NCI-H1105 treated with DMSO at 0.1 percent for 48 hours (cell line): Measurements from ENCODE around the gene CX3CR1.

Source experiments
- DNase-seq: peaks from one replicate; lab custom pipeline; 2025; lab: John Stamatoyannopoulos, UW

The CX3CR1 gene

DNA sequence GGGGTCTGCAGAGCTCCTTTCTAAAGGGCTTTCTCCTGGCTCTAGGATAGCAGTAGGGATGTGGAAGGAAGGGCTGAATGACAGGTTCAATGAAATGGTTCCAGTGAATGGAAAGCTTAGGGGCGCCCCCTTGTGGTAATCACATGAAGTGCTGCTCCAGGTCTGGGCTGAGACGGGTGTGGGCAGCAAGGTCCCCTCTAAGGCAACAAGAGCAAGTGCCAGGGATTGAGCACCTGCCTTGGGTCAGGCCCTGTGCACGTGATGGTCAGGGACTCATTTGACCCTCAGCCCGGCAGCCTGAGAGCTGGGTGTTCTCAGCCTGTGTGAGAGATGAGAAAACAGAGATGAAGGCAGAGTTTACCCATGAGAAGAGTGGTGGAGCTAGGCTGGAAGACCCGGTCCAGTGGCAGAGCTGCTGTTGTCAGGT is 12.1 kb upstream of the CX3CR1 start:
- DNase-seq, result peak; percentile 40

DNA sequence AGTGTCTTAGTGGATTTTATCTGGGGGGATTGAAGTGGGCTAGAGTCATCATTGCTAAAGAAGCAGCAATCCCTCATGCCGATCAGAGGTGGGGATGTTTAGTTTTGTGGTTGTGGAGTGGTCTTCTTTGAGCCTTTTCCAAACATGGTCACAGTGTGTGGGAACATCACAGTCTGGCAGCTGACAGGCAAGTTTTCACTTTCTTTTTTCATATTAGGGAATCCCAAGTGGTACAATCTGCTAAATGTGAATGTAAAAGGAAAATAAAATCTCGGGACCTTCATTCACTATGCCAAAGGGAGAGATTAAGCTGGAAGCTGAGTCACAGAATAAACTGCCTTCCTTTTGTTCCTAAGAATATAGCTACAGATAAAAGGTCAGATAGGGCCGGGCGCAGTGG is 10.4 kb upstream of the CX3CR1 start:
- no peak for DNase-seq

DNA sequence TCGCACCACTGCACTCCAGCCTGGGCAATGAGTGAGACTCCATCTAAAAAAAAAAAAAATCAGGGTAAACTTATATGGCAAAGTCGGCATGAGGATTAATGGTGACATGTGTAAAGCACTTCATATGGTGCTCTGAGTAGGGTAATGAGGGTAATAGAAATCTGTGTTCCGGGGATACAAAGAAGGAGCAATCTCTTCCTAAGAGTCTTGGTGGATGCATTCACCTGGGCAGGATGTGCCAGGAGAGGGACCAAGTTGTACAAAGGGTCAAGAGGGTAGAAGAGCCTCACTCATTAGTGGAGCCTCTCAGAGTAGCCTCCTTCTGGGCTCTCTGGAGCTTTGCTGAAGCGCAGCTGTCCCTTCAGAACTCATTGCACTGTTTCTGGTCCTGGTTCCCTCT is 9.3 kb upstream of the CX3CR1 start:
- no peak for DNase-seq

DNA sequence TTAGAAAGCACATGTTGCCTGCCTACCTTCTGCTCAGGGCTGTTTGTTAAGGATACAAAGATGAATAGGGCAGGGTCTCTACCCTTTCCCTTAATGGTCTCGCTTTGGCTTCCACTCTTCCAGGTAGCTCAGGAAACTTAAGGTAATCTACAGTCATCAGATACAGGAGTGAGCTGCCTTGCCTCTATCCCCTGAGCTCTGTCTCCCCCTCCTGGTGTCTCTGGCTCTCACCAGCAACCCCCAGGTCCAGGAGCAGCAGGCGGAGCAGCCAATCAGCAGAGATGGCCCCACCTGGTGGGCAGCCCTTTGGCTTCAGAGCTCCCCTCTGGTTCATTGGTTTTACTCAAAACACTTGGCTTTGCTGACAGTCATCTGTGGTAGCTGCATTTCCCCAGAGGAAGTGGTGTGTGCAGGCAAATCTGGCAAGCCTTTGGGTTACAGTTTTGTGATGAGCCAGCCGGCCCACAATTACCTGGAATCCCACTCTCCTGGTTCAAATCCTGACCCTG is 8.5 kb upstream of the CX3CR1 start:
- peak; percentile 72 for DNase-seq

DNA sequence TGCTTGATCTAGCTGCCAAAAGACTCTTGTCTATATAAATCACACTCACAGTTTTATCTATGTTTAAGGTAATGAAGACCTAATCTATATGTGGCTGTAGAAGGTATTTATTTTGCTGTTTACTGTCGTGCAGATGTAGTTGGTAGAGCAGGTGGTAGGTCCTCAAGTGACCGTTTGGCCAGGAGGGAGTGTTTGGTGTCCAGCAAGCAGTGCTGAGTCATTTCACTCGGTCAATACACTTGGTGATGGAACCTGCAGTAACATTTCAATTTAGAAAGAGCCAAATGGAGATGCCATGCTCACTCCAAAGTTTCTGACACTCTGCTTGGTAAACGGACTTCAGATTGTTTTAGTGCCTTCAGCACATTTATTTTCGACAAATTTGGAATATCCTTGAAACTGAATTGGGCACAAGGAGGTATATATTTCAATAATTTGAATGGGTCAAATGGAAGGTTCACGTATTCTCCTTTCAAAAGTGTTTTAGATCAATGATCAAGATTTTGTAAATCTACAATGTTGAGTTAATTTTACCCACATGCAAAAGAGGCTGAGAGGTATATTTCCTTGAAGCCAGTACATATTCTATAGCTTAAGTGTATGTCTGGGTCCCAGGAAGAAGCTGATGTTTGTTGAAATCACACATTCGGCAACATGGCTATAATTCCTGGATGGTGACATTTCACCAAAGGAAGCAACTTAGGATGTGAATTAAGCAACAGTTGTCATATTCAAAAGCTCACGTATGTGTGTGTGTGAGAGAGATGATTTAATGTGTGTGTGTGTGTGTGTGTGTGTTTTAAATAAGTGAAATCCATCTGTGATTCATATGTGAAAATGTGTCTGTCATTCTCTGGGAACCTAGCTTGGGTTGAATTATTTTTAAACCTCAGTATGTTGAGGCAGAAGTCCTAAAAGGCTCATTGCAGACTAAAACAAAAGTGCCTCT is 7.7 kb upstream of the CX3CR1 start:
- DNase-seq, result no peak

DNA sequence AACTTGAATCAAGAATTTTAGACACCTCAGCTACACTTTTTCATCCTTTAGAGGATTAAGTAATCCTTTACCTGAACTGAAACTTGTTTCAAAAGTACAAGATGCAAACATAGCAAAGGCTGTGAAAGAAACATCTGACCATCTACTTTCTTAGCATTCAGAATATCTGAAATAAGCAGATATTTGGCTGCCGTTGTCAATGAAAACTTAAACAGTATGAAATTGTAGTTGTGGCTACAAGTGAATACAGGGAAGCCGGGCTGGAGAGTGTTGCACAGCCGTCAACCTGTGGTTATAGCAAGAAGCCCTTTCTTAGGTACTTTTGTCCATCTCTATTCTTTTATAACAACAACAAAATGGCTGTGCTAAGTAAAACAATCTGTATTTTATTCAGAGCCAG is 6.9 kb upstream of the CX3CR1 start:
- DNase-seq, result no peak

- no peak for DNase-seq
These were observed 5.5 kb upstream of the CX3CR1 start for GRCh38 chr3:39285332-39285731.

DNA sequence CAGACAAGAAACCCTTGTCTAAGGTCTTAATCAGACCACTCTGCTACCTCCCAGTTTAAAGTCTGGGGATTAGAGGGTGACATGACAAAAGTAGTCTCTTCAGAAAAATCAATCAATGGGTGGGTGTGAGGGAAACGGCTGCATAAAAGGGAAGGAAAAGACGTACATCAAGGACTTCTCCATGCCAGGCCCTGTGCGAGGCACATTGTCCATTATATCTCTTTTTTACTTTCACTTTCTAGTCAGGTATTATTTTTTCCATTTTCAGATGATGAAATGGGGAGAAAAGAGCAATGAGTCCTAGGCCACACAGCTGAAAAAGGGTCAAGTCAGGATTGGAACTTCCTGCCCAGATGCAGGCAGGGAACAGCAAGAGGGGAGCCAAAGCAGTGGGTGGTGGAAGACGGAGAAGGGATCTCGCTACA is 4.6 kb upstream of the CX3CR1 start:
- DNase-seq, result no peak

- no peak for DNase-seq
These were observed 2.2 kb upstream of the CX3CR1 start for GRCh38 chr3:39282057-39282456.

- no peak for DNase-seq
These were observed 1.7 kb upstream of the CX3CR1 start for GRCh38 chr3:39281533-39281932.

DNA sequence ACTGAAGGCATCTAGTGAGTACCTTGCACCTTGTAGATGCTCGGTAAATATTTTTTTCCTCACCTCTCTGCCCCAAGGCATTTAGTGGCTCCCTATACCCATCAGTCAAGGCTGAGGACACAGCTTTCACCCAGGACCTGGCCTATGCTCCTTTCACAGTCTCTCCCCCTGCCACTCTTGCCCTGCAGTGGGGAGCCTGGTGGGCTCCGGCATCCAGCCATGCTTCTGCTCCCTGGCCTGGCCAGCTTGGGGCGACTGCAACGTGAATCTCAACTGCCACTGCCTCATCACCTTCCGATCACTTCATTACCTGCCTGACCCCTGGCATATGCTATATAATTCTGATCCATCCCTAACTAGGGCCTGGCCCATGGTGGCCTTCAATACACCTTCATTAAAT is 735 bp upstream of the CX3CR1 start:
- DNase-seq, result no peak

- no peak for DNase-seq
These were observed 1.3 kb downstream of the CX3CR1 start for GRCh38 chr3:39278616-39278935.

GRCh38 chr3:39277893-39278615 is 1.8 kb downstream of the CX3CR1 start:
- DNase-seq, result no peak

- DNase-seq, result no peak
These were observed 3.1 kb downstream of the CX3CR1 start for GRCh38 chr3:39276746-39277145.

DNA sequence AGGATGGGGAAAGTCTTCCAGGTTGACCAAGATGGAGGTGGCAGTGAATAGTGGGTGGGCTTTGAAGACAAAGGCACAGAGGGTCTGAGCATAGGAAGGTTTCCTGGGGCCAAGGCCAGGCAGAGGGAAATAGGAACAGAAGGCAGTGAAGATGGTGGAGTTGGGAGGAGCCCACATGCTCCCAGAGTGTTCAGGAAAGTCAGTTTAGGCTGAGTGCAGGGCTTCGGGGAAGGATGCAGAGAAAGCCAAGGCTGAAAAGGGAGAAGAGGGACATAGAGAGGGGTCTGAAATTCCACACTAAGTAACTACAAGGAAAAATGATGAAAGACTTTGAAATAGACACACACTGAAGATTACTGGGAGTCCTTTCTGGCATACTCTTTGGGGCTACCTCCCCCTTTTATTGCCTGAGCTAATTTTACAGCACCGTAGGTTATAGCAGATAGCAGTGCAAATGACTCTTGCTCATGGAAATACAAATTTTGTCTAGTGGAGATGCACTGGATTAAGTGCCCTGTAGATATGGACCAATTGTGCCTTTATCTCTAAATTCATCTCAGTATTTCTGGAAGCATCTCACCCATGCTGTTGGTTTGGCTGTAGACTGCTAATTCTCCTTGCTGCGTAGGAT is 3.8 kb downstream of the CX3CR1 start:
- no peak for DNase-seq

- DNase-seq, result peak; percentile 31
These were observed 4.8 kb downstream of the CX3CR1 start for GRCh38 chr3:39275052-39275451.

DNA sequence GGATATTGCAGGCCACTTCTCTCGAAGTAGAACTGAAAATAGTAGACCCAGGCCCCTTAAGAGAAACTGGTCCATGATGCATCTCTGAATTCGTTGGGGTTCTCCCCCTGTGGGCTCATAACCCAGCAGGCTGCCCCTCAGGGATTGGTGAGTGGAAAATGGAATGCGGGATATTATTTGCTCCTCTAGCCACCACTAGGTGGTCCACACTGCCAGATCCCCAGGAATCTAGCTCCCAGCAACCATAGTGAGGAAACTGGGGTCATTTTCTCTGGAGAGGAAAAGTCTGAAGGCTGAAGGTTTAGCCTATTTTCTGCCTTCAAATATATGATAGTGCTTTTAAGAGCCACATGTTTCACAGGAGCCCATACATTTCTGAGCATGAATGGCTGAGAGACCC is 6.7 kb downstream of the CX3CR1 start:
- DNase-seq, result no peak

DNA sequence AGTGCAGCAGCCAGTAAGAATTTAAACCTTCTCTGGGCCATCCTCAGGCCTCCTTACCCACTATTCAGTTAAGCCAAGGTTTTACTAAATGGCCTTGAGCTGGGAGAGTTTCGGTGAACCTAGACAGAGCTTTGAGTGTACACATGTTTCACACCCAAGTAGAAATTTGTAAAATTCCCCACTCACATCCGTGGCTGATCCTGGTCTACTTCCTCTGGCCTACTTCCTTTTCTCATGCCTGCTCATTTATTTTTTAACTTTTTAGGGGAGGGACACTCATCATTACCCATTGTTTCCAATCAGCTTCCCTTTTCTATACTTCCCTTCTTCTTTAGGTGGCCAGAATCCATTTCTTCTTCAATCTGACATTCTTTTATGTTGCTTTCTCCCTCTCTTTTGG is 7.6 kb downstream of the CX3CR1 start:
- no peak for DNase-seq

DNA sequence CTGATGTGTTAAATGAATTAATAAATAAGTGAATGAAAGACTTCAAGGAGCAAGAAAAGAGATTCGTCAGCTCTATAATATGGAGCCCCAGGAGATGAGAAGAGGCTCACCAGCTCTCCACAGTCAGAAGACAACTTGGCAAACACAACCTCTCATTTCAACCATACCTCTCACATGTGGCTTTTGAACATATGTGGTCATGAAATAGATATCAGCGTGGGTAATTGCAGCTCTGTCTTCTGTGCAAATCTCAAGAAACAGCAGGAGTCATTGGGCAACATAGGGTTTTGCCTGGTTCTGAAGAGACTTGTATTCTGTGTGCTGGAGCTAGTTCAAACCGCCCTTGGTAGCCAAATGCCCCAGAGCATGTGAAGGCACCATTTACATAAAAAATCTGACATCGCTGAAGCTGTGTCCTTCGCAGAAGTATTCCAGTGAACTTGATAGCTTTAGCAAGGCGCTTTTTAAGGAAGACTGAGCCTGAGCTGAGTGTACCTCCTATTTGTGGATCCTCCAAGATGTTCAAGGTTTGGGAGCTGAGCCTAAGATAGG is 8.4 kb downstream of the CX3CR1 start:
- no peak for DNase-seq

DNA sequence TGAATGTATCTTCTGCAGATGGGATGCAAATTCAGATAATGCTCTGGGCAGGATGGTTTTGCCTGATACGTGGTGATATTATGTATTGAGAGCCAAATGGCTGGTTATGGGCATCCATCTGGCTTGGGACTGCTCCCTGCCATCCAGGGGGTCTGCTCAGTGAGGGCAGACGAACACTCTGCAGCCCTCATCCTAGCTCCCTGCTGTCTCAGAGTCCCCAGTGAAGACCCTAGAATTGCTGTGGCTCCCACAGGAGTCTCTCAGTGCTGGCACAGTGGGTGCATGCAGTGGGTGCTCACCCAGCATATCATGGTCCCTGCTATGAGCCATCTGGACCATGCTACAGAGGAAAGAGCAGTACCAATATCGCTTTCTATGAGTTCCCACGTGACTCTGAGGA is 10.3 kb downstream of the CX3CR1 start:
- DNase-seq, result no peak

- no peak for DNase-seq
These were observed 11.3 kb downstream of the CX3CR1 start for GRCh38 chr3:39268549-39268900.
